ENCODE measurements around the gene PIEZO1.

- TF ChIP-seq CHD4 (IDR thresholded peaks at IDR 0.05) (no peak), NFYB (IDR thresholded peaks at IDR 0.05; ENCODE audit: insufficient read depth, low read depth, low read length) (no peak), ZBTB33 (IDR thresholded peaks at IDR 0.05) (no peak), PBX3 (IDR thresholded peaks at IDR 0.05; ENCODE audit: insufficient replicate concordance, low read depth, low read length) (no peak)
Observed at GRCh38 chr16:88830783-88831182, 45.8 kb upstream of the PIEZO1 start.

All from GM12878 (cell line).